Upper lobe of left lung (tissue), 4 donors: ENCODE data around the gene VSTM2L.

Source experiments
- CTCF ChIP-seq, 6 experiments: fragments of 450-650 bp in 4 of 6; fragments of 200-600 bp in 2 of 6; sonication (generic) in 2 of 6; IDR thresholded peaks; one replicate each; pipeline ENCODE4 v1.5.1; 2016 to 2019; ENCODE audit warnings: antibody characterized with exemption in 6 of 6
- EP300 ChIP-seq, 4 donors: sonication (generic); formaldehyde crosslinking; IDR thresholded peaks; one replicate each; pipeline ENCODE4 v1.5.1; 2017; ENCODE audit warnings: antibody characterized with exemption in 4 of 4, control low read depth in 2 of 4
- POLR2A ChIP-seq, 4 donors: fragments of 450-650 bp; IDR thresholded peaks; one replicate each; pipeline ENCODE4 v1.5.1; 2016 to 2017; ENCODE audit warnings: antibody characterized with exemption in 4 of 4, mild to moderate bottlenecking in 2 of 4
- POLR2AphosphoS5 ChIP-seq, 2 donors: sonication (generic); formaldehyde crosslinking; IDR thresholded peaks; one replicate each; pipeline ENCODE4 v1.5.1; 2017; ENCODE audit warnings: antibody characterized with exemption in 2 of 2

- TF ChIP-seq CTCF (IDR thresholded peaks at IDR 0.05) (no peak), POLR2AphosphoS5 (IDR thresholded peaks at IDR 0.05) (no peak), POLR2A (IDR thresholded peaks at IDR 0.05) (no peak), EP300 (IDR thresholded peaks at IDR 0.05) (no peak)
Measured at GRCh38 chr20:37853823-37854375, 49.0 kb upstream of the VSTM2L start.
